GM13976 (cell line): ENCODE data around the gene DENND4C.

Experiments
- DNase-seq: peaks from one replicate; pipeline ENCODE4 v3.0.0; 2012; ENCODE audit warnings: low spot score
- in situ Hi-C: fragments of 300-500 bp; cut with MboI; formaldehyde crosslinking; loops from one replicate; pipeline ENCODE4 v1.12.0; 2022; ENCODE audit warnings: low sequenced_read_pairs, mixed read lengths, inconsistent platforms; ENCODE audit not compliant: unreplicated experiment
- TF ChIP-seq, protein P1 (sequence below): IDR thresholded peaks from 2 replicates; pipeline ENCODE4 v1.5.1; 2012; ENCODE audit warnings: borderline replicate concordance, mild to moderate bottlenecking; ENCODE audit not compliant: insufficient read depth; ENCODE audit errors: extremely low read depth, missing control alignments, control extremely low read depth

The DENND4C gene

DNA sequence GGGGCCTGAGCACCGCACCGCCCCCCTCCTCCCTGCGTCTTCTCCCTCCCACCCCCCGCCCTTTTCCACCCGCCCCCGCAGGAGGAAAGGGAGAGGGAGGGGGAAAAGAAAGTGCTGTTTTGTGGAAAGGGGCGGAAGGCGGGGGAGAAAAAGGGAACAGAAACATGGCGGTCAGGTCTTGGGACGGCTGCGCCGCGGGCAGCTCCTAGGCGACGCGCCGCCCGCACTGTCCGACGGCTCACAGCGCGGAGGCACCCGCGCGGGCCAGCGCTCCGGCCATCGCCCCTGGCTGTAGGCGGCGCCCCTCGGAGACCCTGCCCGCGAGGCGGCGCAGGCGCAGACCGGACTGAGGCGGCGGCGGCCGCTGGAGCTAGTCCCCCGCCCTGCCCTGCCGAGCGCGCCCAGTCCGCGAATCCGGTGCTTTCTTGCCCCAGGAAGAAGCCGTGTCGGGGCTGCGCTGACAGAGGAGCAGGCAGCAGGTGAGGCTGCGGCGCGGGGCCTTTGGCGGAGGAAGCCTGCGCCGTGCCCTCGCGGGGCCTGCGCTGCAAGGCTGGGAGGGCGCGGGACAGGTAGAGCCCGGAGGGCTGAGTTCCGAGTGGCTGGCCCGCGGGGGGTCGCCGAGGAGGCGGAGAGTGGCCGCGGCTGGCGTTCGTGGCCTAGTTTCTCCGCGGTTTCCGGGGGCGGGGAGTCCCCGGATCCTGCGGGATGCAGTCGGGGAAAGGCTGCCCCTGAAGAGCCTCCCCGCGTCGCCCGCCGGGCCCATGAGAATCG lies at the start of gene DENND4C:
DENND4C (plus strand) TSS at position 339 of the 771 bp plus-strand sequence. CDS start 45,482 bp downstream, outside the sequence.
- TF ChIP-seq, protein P1, sequence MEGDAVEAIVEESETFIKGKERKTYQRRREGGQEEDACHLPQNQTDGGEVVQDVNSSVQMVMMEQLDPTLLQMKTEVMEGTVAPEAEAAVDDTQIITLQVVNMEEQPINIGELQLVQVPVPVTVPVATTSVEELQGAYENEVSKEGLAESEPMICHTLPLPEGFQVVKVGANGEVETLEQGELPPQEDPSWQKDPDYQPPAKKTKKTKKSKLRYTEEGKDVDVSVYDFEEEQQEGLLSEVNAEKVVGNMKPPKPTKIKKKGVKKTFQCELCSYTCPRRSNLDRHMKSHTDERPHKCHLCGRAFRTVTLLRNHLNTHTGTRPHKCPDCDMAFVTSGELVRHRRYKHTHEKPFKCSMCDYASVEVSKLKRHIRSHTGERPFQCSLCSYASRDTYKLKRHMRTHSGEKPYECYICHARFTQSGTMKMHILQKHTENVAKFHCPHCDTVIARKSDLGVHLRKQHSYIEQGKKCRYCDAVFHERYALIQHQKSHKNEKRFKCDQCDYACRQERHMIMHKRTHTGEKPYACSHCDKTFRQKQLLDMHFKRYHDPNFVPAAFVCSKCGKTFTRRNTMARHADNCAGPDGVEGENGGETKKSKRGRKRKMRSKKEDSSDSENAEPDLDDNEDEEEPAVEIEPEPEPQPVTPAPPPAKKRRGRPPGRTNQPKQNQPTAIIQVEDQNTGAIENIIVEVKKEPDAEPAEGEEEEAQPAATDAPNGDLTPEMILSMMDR = no peak
- peak; percentile 90 for DNase-seq
- in situ Hi-C loops = no loop called here

GRCh38 chr9:19180991-19181390 lies 49.5 kb upstream of the DENND4C start:
- DNase-seq = no peak
- TF ChIP-seq, protein P1 = no peak
- in situ Hi-C loops = loop anchor here (10.0 kb wide), 1 partner anchor 274 kb away; no protein-coding TSS in a partner anchor

GRCh38 chr9:19181561-19181960 lies 48.9 kb upstream of the DENND4C start:
- in situ Hi-C loops = loop anchor here (10.0 kb wide), 1 partner anchor 273 kb away; no protein-coding TSS in a partner anchor

DNA sequence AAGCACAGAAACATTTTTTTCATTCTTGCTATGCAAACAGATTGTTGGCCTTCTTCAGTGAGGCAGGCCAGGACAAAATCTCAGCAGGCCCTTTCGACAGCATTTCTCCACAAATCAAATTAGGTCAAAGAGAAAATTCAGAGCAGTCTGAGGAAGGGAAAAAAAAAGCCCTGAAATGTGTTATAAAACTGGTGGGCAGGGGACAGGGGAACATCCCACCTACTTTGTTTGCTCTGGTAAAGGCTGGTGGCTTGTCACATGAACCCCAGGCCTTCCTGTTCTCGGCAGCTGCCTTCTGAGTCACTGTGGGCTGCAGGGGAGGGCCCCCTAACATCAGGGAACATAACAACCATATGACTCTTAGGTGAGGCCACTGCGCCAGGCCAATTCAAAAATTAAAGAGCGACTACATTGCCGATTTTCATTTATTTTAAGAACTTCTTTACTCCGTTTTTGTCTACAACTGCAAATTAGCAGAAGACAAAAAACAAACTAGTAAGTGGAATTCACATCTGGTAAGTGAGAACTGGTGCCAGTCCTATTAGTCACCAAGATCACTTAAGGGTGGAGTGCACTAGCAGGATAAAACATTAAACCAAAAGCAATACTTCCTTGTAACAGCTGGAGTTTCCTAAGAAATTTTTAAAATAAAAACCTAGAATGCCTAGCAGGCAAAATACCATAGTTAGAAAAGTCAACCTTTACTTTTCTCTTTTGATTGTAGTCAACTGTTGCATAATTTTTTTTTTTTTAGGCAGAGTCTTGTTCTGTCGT lies 46.2 kb upstream of the DENND4C start:
- in situ Hi-C loops = loop anchor here (10.0 kb wide), 1 partner anchor 270 kb away; no protein-coding TSS in a partner anchor
- TF ChIP-seq, protein P1 = peak; percentile 26
- DNase-seq = peak; percentile 81

More at GRCh38 chr9:19181561-19181960, 48.9 kb upstream of the DENND4C start:
- no peak for DNase-seq
- TF ChIP-seq, protein P1 = no peak

DNA sequence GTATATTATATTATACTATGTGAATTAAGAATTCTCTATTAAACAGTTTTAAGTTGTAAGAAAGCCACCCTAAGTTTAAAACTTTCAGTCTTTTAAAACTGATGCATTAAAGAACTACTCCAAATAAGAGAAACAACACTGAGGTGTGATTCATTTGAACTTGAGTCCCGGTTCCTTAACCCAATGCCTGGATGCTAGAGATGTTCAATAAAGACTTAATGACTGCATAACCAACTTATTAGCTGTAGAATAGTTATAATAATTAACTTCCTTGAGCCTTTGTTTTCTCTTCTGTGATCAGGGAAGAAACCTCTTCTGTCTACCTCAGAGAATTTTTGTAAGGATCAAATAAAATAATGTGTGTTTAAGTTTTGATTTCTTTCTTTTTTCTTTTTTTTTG lies 45.3 kb upstream of the DENND4C start:
- DNase-seq = no peak
- TF ChIP-seq, protein P1 = no peak
- in situ Hi-C loops = loop anchor here (10.0 kb wide), 1 partner anchor 270 kb away; no protein-coding TSS in a partner anchor

GRCh38 chr9:19186232-19186631 lies 44.3 kb upstream of the DENND4C start:
- DNase-seq = no peak
- TF ChIP-seq, protein P1 = no peak
- in situ Hi-C loops = loop anchor here (10.0 kb wide), 1 partner anchor 269 kb away; no protein-coding TSS in a partner anchor
